Measurements from ENCODE around the gene NRXN3. TPM values are rescaled to one million over a fixed set of nuclear protein-coding genes. Genes with fewer than 3 reads are reported as not detected.

Gene NRXN3
- polyA plus RNA-seq, 3 donors, result 0.22 to 0.46 (median 0.27) TPM

DNA sequence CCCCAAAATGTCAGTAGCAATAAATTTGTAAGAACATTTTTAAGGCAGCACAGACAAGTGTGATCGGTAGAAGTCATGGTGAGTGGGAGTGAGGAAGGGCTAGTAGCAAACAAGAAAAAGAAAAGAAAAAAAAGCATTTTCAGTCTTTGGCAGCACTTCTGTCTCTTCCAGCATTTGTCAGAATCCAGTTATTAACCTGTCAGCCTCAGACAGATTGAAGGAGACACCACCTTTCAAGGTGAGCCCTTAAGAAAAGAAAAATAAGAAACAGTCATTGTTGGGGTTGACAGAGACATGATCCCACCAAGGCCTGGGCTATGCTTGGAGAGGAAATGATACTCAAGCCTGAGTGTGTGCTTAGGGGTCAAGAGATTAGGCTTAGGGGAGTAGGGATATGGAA is 947.4 kb downstream of the NRXN3 start:
- H3K27ac ChIP-seq (ENCODE audit: low read depth, low read length), result no peak overlapping the region
- 66 to 92% (median 72%) methylated on average over 1 of the region's 1 CpG for WGBS, 3 donors

DNA sequence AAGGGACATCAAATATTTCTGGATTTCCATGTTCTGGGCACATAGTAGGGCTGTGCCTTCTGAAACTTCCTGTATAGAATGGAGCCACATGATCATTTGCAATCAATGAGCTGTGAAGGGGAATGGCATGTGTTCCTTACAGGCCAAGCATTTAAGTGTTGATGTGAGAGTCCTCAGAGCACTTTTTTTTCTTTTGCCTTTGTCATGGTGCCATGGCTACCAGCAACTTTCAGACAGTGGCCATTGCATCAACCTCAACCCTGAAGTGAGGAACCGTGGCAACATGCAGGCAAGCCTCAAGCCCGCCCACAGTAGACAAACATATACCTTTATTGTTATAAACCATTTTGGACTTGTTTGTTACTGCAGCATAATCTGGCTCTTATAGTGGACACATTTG is 948.1 kb downstream of the NRXN3 start:
- 86 to 92% (median 91%) methylated on average over 2 of the region's 2 CpGs for WGBS, 3 donors
- no peak overlapping the region for H3K27ac ChIP-seq (ENCODE audit: low read depth, low read length)

DNA sequence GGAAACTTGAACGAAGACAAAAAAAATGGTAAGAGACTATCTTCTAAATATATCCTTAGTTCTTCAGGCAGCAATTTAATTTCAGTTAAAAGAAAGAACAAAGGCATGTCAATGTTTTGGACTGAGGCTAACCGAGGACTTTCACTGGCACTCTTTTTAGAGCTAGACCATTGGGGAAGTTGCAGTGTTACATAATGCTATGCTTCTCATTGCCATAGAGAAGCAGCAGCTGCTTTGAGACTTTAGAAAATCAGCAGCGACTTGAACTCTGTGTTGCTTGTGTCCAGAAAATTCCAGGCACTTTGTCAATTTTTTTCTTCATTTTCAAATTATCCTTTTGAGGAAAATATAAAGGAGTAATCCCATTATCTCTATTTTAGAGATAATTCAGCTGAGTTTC is 964.2 kb downstream of the NRXN3 start:
- WGBS, 3 donors, result 47 to 70% (median 52%) methylated on average over 3 of the region's 3 CpGs
- no peak overlapping the region for H3K27ac ChIP-seq (ENCODE audit: low read depth, low read length)

GRCh38 chr14:79136071-79137044 is 966.2 kb downstream of the NRXN3 start:
- WGBS, 3 donors, result 63 to 73% (median 66%) methylated on average over 7 of the region's 7 CpGs
- no peak overlapping the region for H3K27ac ChIP-seq (ENCODE audit: low read depth, low read length)

DNA sequence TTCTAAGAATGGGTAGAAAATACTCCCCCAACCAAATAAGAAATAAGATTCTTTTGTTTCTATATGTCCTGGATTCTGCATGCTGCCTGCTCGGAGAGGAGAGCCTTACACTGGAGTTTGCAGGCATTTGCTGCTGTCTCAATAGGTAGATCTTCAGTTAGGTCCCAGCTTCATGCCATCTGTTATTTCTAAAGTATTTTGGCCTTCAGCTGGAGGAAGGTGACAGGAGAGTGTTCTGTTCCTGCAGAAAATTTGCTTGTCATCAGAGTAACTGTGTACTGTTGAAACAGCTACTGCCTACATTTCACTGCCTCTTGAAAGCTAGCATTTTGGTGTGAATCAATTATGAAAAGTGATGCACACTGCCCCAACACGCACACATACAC is 966.9 kb downstream of the NRXN3 start:
- no peak overlapping the region for H3K27ac ChIP-seq (ENCODE audit: low read depth, low read length)
- WGBS, 3 donors, result 88% methylated on average over 2 of the region's 2 CpGs

DNA sequence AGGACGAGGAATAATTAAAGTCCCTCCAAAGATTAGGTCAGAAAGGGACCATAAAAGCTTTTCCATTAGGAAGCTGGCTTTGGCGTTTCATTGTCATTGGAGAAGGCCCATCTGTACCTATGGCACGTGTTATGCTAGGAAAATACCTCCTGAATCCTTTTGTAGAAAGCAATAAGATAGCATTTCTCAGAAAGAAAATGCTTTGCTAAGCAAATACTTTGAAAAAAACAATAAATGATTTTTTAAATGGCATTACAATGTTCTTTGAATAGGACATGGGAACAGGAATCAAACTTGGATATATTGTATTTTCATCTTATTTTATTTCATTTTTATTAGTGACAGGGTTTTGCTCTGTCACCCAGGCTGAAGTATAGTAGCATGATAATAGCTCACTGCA is 967.7 kb downstream of the NRXN3 start:
- WGBS, 3 donors, result 69 to 78% (median 70%) methylated on average over 3 of the region's 3 CpGs
- H3K27ac ChIP-seq (ENCODE audit: low read depth, low read length), result no peak overlapping the region

GRCh38 chr14:79144896-79145295 is 974.7 kb downstream of the NRXN3 start:
- 84 to 86% (median 85%) methylated on average over 3 of the region's 3 CpGs for WGBS, 3 donors
- no peak overlapping the region for H3K27ac ChIP-seq (ENCODE audit: low read depth, low read length)

DNA sequence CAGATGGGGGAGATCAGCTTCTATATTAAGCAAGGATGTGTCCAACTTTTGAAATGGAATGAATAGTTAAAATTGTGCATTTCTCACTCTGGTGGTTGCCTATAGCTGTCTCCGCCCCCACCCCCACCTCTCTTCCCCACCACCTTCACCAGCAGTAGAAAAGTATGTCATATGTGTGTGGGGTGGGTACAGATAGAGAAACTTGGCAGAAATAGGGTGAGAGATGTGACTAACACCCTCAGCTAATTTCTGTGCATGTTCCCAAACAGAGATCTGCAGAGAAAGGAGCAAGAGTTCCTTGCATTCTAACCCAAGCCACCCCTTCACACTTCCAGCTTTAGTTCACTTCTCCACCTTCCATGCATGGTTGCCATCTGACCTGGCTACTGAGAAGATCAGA is 980.1 kb downstream of the NRXN3 start:
- 77 to 81% (median 77%) methylated on average over 1 of the region's 1 CpG for WGBS, 3 donors
- no peak overlapping the region for H3K27ac ChIP-seq (ENCODE audit: low read depth, low read length)

GRCh38 chr14:79157369-79157768 is 987.2 kb downstream of the NRXN3 start:
- H3K27ac ChIP-seq (ENCODE audit: low read depth, low read length), result no peak overlapping the region

DNA sequence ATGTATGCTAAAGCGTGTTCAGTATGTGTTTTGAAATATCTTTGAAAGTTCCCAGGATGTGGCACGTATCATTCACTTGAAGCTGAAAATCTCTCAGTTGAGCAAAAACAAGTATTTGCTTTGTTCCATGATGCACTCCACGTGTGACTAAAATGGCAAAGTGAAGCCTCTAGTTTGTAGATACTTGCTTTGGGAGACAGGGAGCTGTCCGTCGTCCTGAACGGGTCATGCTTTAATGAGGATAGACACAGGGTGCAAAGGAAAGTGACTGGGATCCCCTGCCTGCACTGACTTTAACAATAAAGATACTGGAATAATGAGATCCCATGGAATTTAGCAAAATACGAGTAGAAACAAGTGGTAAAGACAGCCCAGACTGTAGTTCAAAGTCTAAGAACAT is 991.4 kb downstream of the NRXN3 start:
- WGBS, 3 donors, result 24 to 31% (median 29%) methylated on average over 7 of the region's 7 CpGs

GRCh38 chr14:79162833-79163232 is 992.7 kb downstream of the NRXN3 start:
- no peak overlapping the region for H3K27ac ChIP-seq (ENCODE audit: low read depth, low read length)

More for the DNA sequence above, 991.4 kb downstream of the NRXN3 start:
- H3K27ac ChIP-seq (ENCODE audit: low read depth, low read length), result no peak overlapping the region

DNA sequence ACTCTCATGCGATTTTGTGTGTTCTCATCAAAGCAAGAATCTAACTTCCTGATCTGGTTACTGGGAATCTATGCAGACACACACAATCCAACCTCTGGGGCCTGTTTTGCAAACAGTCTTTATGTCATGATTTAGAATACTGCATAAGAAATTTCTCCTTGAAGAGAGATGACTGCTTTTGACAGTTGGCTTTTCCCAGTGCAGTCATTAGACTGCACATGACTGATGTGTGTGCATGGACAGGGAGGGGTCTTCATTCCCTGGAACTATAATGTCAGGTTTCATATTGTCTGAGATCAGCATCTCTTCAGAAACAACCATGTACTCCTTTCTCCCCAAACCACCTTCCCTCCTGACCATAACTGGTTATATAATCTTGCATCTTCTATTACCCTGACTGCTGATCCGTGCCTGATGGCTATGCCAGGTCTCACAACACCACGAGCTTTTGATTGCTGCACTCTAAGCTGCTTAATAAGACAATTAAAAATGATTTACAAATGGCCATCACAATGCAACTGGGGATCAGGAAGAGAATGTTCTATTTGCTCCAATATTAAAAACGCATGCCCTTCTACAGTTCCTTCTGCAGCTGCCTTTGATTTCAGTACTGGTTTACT is 995.4 kb downstream of the NRXN3 start:
- WGBS, 3 donors, result 69 to 76% (median 72%) methylated on average over 4 of the region's 4 CpGs
- H3K27ac ChIP-seq (ENCODE audit: low read depth, low read length), result no peak overlapping the region

DNA sequence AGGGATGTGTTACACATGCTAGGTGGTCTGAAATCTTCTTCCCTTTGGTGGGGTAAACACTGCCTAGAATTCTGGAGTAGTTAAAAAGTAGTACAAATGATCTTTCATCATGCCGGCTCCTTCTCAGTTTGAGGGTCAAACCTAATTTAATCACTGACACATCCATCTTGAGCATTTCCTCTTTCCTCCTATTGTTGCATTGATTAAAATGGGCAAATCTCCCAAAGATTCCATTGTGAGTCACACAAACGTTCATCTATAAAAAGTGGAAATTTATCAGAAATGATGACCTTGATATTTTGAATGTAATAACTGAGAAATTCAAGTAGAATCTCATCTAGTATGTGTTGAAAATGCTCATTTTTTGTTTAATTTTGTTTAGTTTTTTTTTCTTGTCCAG is 996.0 kb downstream of the NRXN3 start:
- 44 to 58% (median 44%) methylated on average over 2 of the region's 2 CpGs for WGBS, 3 donors
- no peak overlapping the region for H3K27ac ChIP-seq (ENCODE audit: low read depth, low read length)

GRCh38 chr14:79167957-79168356 is 997.8 kb downstream of the NRXN3 start:
- 45 to 78% (median 57%) methylated on average over 1 of the region's 1 CpG for WGBS, 3 donors
- H3K27ac ChIP-seq (ENCODE audit: low read depth, low read length), result no peak overlapping the region

GRCh38 chr14:79175671-79176070 is 1005.5 kb downstream of the NRXN3 start:
- H3K27ac ChIP-seq (ENCODE audit: low read depth, low read length), result no peak overlapping the region

DNA sequence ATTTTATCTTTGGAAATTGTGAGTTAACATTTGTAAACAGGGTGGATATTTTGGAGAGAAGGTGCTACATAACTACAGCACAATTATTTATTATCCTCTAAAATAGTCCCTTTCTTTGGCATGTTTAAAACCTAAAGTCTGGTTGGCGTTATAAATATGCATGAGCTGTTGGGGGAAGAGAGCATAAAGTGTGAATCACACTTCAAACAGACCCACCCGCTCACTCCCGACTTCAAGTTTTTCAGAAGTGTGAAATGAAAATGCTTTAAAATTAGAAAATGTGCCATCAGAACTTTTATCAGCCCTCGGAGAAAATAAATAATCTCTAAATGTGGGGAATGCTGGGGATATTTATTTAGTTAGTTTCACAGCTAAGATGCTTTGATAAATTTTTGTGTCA is 1006.9 kb downstream of the NRXN3 start:
- 73 to 80% (median 77%) methylated on average over 4 of the region's 4 CpGs for WGBS, 3 donors
- H3K27ac ChIP-seq (ENCODE audit: low read depth, low read length), result no peak overlapping the region

More at GRCh38 chr14:79175671-79176070, 1005.5 kb downstream of the NRXN3 start:
- WGBS, 3 donors, result 19 to 61% (median 38%) methylated on average over 5 of the region's 5 CpGs

GRCh38 chr14:79178719-79179118 is 1008.5 kb downstream of the NRXN3 start:
- no peak overlapping the region for H3K27ac ChIP-seq (ENCODE audit: low read depth, low read length)

DNA sequence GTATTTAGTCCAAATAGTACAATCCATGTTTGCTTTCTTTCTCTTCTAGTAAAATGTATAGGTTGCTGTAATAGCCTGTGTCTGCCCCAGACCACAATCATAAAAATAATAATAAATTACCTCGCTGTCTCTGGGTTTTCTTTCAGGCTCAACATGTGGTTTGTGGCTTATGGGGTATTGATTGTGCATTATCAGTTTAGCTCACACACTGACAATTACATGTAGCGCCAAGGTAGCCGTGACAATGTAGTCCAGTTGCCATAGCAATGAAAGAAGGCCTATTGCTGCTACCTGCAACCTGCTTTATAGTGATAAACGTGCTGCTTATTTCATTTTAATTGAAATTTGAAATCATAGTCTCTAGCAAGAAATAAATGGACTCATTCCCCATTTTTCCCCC is 1009.8 kb downstream of the NRXN3 start:
- WGBS, 3 donors, result 82 to 83% (median 82%) methylated on average over 4 of the region's 4 CpGs
- no peak overlapping the region for H3K27ac ChIP-seq (ENCODE audit: low read depth, low read length)

DNA sequence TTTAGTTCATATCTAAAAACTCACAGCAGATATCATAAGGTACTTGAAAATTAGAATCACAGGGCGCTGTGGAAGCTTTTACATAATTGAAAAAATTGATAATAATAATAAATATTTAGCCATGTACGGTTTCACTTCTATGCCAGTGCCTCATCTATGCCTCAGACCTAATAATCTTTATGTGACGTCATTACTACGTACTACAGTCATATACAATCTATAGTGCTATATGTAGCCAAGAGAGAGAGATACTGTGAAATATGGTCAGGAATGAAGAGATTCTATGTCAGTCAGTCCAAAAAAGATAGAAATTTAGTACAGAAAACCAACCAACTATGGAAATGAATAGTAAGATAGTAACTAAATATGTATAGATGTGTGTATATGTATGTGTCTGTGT is 1010.5 kb downstream of the NRXN3 start:
- 89 to 95% (median 90%) methylated on average over 4 of the region's 4 CpGs for WGBS, 3 donors
- no peak overlapping the region for H3K27ac ChIP-seq (ENCODE audit: low read depth, low read length)

DNA sequence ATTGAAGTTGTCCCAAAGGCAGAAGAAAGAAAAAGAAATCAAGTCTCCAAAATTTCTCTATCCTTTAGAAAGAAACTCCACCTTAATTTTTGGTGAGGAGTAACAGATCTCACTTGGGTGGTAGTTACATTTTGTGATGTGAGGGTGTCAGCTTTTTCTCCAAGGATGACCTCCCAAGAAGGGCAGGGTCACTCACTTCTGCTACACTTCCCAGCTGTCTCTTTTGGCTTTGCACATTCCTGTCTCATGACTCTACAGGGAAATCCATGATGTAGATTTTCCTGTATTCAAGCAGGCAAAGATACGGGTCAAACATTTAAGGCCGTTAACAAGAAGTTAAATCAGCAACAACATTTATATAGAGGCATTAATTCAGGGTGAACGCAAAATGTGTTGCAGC is 1016.4 kb downstream of the NRXN3 start:
- 55 to 72% (median 70%) methylated on average over 3 of the region's 3 CpGs for WGBS, 3 donors

More for the DNA sequence above, 1016.4 kb downstream of the NRXN3 start:
- no peak overlapping the region for H3K27ac ChIP-seq (ENCODE audit: low read depth, low read length)

Data from adipose tissue (tissue), 3 donors.